Ishikawa (cell line): Measurements from ENCODE around the gene EPB42.

Experiments
- CEBPB ChIP-seq: IDR thresholded peaks from 2 replicates; pipeline ENCODE4 v1.6.1; 2012
- CREB1 ChIP-seq: IDR thresholded peaks from 2 replicates; pipeline ENCODE4 v1.6.1; 2012; ENCODE audit warnings: low read depth
- EGR1 ChIP-seq: IDR thresholded peaks from 2 replicates; pipeline ENCODE4 v1.6.1; 2012
- EP300 ChIP-seq: IDR thresholded peaks from 2 replicates; pipeline ENCODE4 v1.6.1; 2012; ENCODE audit warnings: borderline replicate concordance
- FOXM1 ChIP-seq: IDR thresholded peaks from 2 replicates; pipeline ENCODE4 v1.6.1; 2012; ENCODE audit warnings: low read depth, borderline replicate concordance
- NFIC ChIP-seq: IDR thresholded peaks from 2 replicates; pipeline ENCODE4 v1.6.1; 2012
- RAD21 ChIP-seq: IDR thresholded peaks from 2 replicates; pipeline ENCODE4 v1.6.1; 2012; ENCODE audit warnings: low read depth
- TAF1 ChIP-seq: IDR thresholded peaks from 2 replicates; pipeline ENCODE4 v1.6.1; 2012; ENCODE audit warnings: low read depth, mild to moderate bottlenecking
- TCF12 ChIP-seq: IDR thresholded peaks from 2 replicates; pipeline ENCODE4 v1.6.1; 2012; ENCODE audit warnings: low read depth
- TEAD4 ChIP-seq: IDR thresholded peaks from 2 replicates; pipeline ENCODE4 v1.6.1; 2012
- YY1 ChIP-seq: IDR thresholded peaks from 2 replicates; pipeline ENCODE4 v1.6.1; 2012; ENCODE audit warnings: low read depth
- ZBTB7A ChIP-seq: IDR thresholded peaks from 2 replicates; pipeline ENCODE4 v1.6.1; 2012; ENCODE audit warnings: low read depth
- TF ChIP-seq, protein P1 (sequence below): IDR thresholded peaks from 2 replicates; pipeline ENCODE4 v1.6.1; 2012
- TF ChIP-seq, protein P2 (sequence below): IDR thresholded peaks from 2 replicates; pipeline ENCODE4 v1.6.1; 2012
- TF ChIP-seq, protein P3 (sequence below): IDR thresholded peaks from 2 replicates; pipeline ENCODE4 v1.6.1; 2012; ENCODE audit warnings: low read depth, mild to moderate bottlenecking

Gene EPB42

DNA sequence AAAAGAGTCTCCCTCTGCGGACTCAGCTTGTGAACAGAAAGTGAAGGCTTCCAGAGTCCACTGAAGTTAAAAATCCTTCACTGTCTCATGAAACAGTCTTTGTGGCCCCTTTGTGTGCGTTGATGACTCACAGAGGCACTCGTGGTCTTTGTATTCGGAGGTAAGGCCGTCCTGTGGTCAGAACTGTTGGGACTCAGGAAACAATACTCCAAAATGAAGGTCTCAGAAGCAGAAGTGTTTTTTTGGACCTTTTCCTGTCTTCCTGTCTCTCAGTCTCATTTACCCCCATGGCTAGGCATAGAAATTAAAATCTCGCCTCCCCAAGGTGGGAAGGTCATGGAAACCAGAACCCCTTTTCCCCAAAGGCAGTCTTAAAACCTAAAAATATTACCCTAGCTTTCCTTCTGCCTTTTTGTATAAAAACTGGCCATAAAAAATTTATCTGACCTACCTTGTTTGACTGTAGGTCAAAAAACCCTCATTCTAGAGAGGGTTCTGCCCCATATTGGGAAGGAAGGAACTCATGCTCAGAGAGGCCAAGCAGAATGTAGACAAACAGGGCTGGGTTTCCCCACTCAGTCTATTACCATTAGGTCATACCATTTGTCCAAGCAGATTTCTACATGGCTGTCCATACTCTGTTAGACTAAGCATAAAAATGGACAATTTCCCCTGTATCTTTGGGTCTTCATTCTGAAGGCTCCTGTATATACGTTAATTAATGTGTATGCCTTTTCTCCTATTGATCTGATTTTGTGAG, 19.1 kb upstream of the EPB42 start:
- TF ChIP-seq EP300 = no peak
- no peak for TF ChIP-seq TCF12
- no peak for TF ChIP-seq CEBPB
- TF ChIP-seq YY1 = no peak
- TF ChIP-seq, protein P1, sequence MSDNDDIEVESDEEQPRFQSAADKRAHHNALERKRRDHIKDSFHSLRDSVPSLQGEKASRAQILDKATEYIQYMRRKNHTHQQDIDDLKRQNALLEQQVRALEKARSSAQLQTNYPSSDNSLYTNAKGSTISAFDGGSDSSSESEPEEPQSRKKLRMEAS = no peak
- TF ChIP-seq ZBTB7A = no peak
- no peak for TF ChIP-seq CREB1
- no peak for TF ChIP-seq NFIC
- no peak for TF ChIP-seq TAF1
- no peak for TF ChIP-seq FOXM1
- TF ChIP-seq TEAD4 = no peak
- TF ChIP-seq RAD21 = no peak

DNA sequence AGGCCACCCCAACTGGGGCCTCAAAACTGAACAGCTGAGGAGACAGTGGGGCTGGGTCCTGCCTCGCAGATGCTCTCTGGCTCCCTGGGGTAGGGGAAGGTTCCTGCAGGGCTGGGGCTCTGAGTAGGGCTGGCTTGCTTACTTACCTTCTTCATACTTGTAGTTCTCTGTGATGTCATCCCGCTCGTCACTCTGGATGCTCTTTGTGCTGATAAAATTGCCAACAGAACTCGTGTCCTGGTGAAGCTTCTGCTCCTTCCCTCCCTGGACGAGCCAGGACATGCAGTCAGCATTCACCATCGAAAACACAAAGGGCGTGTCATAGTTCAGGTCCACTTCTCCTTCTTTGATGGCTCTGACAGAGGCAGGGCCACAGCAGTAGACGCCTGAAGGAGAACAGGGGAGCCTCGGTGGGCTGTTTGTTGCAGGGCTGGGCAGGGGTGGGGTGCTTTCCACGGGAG, 17.9 kb upstream of the EPB42 start:
- TF ChIP-seq YY1 = no peak
- no peak for TF ChIP-seq CEBPB
- TF ChIP-seq, protein P1 = no peak
- no peak for TF ChIP-seq TAF1
- TF ChIP-seq TEAD4 = no peak
- no peak for TF ChIP-seq NFIC
- TF ChIP-seq FOXM1 = no peak

DNA sequence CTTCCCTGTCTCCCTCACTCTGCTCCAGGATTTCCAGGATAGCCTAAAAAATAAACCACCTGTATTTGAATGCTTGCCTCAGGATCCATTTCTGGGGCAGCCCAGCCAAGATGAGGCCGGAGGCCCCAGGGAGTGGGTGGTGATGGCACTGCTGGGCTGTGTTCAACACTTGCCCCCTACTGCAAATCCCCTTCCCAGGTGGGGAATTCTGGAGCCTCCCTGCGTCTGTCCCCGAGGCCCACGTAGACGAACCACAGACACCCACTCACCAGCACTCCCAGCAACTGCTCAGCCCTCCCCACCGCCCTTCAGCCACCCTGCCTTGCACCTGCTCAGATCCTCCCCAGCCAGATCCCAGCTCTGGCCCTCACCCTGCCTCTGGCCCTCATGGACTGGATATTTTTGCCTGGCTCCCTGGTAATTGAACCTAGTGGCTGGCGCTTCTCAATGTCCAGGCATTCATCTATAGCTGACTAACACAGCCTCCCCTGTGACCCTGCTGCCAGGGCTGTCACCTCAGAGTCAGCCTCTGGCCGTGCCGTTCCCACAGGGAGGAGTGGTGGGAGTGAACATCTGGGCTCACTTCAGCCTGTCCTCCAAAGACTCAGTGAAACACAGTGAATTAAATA, 17.1 kb upstream of the EPB42 start:
- TF ChIP-seq EGR1 = no peak
- TF ChIP-seq, protein P1 = no peak
- no peak for TF ChIP-seq EP300
- no peak for TF ChIP-seq RAD21
- TF ChIP-seq TEAD4 = no peak
- no peak for TF ChIP-seq NFIC
- TF ChIP-seq, protein P2, sequence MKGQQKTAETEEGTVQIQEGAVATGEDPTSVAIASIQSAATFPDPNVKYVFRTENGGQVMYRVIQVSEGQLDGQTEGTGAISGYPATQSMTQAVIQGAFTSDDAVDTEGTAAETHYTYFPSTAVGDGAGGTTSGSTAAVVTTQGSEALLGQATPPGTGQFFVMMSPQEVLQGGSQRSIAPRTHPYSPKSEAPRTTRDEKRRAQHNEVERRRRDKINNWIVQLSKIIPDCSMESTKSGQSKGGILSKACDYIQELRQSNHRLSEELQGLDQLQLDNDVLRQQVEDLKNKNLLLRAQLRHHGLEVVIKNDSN = no peak
- TF ChIP-seq FOXM1 = no peak
- TF ChIP-seq CREB1 = no peak
- TF ChIP-seq, protein P3, sequence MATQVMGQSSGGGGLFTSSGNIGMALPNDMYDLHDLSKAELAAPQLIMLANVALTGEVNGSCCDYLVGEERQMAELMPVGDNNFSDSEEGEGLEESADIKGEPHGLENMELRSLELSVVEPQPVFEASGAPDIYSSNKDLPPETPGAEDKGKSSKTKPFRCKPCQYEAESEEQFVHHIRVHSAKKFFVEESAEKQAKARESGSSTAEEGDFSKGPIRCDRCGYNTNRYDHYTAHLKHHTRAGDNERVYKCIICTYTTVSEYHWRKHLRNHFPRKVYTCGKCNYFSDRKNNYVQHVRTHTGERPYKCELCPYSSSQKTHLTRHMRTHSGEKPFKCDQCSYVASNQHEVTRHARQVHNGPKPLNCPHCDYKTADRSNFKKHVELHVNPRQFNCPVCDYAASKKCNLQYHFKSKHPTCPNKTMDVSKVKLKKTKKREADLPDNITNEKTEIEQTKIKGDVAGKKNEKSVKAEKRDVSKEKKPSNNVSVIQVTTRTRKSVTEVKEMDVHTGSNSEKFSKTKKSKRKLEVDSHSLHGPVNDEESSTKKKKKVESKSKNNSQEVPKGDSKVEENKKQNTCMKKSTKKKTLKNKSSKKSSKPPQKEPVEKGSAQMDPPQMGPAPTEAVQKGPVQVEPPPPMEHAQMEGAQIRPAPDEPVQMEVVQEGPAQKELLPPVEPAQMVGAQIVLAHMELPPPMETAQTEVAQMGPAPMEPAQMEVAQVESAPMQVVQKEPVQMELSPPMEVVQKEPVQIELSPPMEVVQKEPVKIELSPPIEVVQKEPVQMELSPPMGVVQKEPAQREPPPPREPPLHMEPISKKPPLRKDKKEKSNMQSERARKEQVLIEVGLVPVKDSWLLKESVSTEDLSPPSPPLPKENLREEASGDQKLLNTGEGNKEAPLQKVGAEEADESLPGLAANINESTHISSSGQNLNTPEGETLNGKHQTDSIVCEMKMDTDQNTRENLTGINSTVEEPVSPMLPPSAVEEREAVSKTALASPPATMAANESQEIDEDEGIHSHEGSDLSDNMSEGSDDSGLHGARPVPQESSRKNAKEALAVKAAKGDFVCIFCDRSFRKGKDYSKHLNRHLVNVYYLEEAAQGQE = no peak
- TF ChIP-seq ZBTB7A = no peak
- no peak for TF ChIP-seq TCF12
- TF ChIP-seq CEBPB = no peak
- no peak for TF ChIP-seq TAF1
- no peak for TF ChIP-seq YY1

DNA sequence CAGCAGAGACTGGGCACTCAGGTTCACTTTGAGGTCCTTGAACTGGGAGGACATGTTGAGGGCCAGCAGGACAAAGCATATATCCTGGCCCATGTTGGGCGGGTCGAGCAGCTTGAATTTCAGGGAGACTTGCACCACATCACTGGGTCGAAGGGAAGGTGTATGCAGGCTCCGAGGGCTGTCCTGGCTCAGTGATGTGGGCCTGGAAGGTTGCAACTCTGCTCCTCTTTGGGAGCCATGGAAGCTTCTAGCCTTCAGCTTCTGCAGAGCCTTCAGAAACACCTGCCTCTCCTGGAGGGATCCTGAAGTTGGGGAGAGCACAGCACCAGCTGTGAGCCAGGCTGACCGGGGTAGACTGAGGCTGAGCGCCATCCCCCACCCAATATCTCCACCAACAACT, 14.7 kb upstream of the EPB42 start:
- TF ChIP-seq EP300 (no peak), FOXM1 (no peak), TCF12 (no peak), CREB1 (no peak), YY1 (no peak), NFIC (no peak)
- TF ChIP-seq, protein P2 = no peak

DNA sequence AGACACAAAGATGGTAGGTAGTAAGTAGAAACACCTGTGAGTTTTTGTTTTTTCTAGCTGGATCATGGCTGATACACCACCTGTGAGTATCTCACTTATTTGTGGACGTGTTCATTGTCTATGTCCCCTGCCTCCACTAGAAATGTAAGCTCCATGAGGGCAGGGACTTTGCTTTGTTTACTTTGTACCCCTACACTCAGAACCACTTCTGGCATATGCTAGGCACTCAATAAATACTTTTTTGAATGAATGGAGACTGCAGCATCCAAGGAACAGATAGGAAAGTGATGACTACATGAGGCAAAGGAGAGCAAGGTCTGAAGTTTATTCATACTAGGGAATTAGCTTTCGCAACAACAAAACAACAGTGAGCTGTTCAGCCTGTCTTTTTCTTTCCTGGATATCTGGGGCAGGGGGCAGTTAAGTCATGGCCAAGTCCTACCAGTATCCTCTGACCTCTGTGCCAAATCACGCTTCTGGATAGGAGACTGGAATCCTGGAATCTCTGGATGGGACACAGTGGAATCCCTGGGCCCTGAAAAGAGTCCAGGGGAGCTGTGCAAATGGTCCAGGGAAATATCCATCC, 11.6 kb upstream of the EPB42 start:
- TF ChIP-seq EGR1 (no peak), TCF12 (no peak)
- TF ChIP-seq, protein P1 = no peak

DNA sequence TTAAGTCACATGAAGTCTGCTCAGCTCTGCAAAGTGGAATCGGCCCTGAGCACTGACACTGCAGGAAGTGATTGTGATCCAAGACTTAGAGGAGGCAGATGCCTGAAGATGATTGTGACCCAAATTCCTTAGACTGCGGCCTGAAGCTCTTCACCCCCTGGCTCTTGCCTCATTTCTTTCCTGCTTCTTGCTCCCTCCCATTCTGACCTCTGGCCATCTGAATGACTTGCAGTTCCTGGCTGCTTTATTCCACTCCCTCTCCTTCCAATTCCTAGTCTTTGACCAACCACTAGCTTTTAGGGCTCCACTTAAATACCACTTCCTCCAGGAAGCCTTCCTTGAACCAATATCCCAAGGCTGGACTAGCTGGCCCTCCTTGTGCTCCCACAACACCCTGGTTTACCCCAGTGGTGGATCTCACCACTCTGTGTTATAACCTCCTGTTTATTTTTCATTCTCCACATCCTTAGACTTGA, 9.9 kb upstream of the EPB42 start:
- TF ChIP-seq TCF12 (no peak), EP300 (no peak), RAD21 (no peak), CEBPB (no peak), TAF1 (no peak), CREB1 (no peak), YY1 (no peak), FOXM1 (no peak), NFIC (no peak), ZBTB7A (no peak), TEAD4 (no peak)
- TF ChIP-seq, protein P1 = no peak
- TF ChIP-seq, protein P3 = no peak
- TF ChIP-seq, protein P2 = no peak
